Glomerular endothelial cell (primary cell): ENCODE measurements around the gene NYNRIN. TPM values are rescaled to one million over a fixed set of nuclear protein-coding genes. Genes with fewer than 3 reads are reported as not detected.

Source experiments
- DNase-seq: peaks from one replicate; pipeline ENCODE4 v3.0.0-alpha.2; 2011; ENCODE audit warnings: low read depth, low spot score; ENCODE audit errors: extremely low read depth
- total RNA-seq: library from RNA; depleted of rRNA; stranded (reverse); fragments of >200 nt; gene quantifications from 2 replicates; pipeline ENCODE4 v1.2.3, GENCODE V29; 2015

NYNRIN gene
- total RNA-seq, 1 donor from 2014 or later, result 19.8 TPM

- no peak for DNase-seq
Observed at GRCh38 chr14:24429395-24430142, 30.8 kb downstream of the NYNRIN start, which contains the start of the genes CBLN3 and KHNYN. CBLN3 (minus strand) TSS chr14:24429668; CDS start chr14:24429054, 614 bp downstream. KHNYN (plus strand) TSS chr14:24429954; CDS start chr14:24430731, 777 bp downstream.

GRCh38 chr14:24430143-24430681 is 31.4 kb downstream of the NYNRIN start:
- no peak for DNase-seq

- DNase-seq, result no peak
Observed at GRCh38 chr14:24430682-24431568, 32.1 kb downstream of the NYNRIN start.

GRCh38 chr14:24431569-24432258 is 32.9 kb downstream of the NYNRIN start:
- DNase-seq, result peak; percentile 72

- DNase-seq, result no peak
Observed at GRCh38 chr14:24432259-24433131, 33.7 kb downstream of the NYNRIN start.

GRCh38 chr14:24434036-24434435 is 35.2 kb downstream of the NYNRIN start:
- DNase-seq, result no peak

GRCh38 chr14:24434676-24435075 is 35.9 kb downstream of the NYNRIN start:
- no peak for DNase-seq

- DNase-seq, result no peak
Observed at GRCh38 chr14:24435192-24435810, 36.5 kb downstream of the NYNRIN start.

- no peak for DNase-seq
Observed at GRCh38 chr14:24435998-24436354, 37.2 kb downstream of the NYNRIN start.

GRCh38 chr14:24436355-24437019 is 37.7 kb downstream of the NYNRIN start:
- peak; percentile 86 for DNase-seq

- DNase-seq, result no peak
Observed at GRCh38 chr14:24437020-24437735, 38.4 kb downstream of the NYNRIN start.

- no peak for DNase-seq
Observed at GRCh38 chr14:24437736-24438067, 38.9 kb downstream of the NYNRIN start.

GRCh38 chr14:24438223-24439097 is 39.7 kb downstream of the NYNRIN start:
- DNase-seq, result no peak

- DNase-seq, result no peak
Observed at GRCh38 chr14:24439257-24439656, 40.5 kb downstream of the NYNRIN start.

GRCh38 chr14:24439830-24440605 is 41.2 kb downstream of the NYNRIN start:
- no peak for DNase-seq

- no peak for DNase-seq
Observed at GRCh38 chr14:24440606-24441399, 42.0 kb downstream of the NYNRIN start.
